AG10803 (cell line): ENCODE data around the gene GBGT1.

Source experiments
- DNase-seq: peaks from one replicate; pipeline ENCODE4 v3.0.0; 2010; ENCODE audit warnings: low read depth
- H3K4me3 ChIP-seq: 2 replicates; pipeline ENCODE4 v1.5.1; 2011; ENCODE audit warnings: mild to moderate bottlenecking, low read length, control low read depth
- TF ChIP-seq, protein P1 (sequence below): conservative IDR thresholded peaks from 2 replicates; pipeline ENCODE4 v1.5.1; 2011; ENCODE audit warnings: mild to moderate bottlenecking, low read length, control low read depth, inconsistent platforms

Gene GBGT1

GRCh38 chr9:133188843-133189180 is 25.1 kb upstream of the GBGT1 start:
- no peak for DNase-seq
- TF ChIP-seq, protein P1, sequence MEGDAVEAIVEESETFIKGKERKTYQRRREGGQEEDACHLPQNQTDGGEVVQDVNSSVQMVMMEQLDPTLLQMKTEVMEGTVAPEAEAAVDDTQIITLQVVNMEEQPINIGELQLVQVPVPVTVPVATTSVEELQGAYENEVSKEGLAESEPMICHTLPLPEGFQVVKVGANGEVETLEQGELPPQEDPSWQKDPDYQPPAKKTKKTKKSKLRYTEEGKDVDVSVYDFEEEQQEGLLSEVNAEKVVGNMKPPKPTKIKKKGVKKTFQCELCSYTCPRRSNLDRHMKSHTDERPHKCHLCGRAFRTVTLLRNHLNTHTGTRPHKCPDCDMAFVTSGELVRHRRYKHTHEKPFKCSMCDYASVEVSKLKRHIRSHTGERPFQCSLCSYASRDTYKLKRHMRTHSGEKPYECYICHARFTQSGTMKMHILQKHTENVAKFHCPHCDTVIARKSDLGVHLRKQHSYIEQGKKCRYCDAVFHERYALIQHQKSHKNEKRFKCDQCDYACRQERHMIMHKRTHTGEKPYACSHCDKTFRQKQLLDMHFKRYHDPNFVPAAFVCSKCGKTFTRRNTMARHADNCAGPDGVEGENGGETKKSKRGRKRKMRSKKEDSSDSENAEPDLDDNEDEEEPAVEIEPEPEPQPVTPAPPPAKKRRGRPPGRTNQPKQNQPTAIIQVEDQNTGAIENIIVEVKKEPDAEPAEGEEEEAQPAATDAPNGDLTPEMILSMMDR: no peak
- no peak overlapping the region for H3K4me3 ChIP-seq

- H3K4me3 ChIP-seq: no peak overlapping the region
- TF ChIP-seq, protein P1: no peak; the same call in 1 of the 2 replicates
- no peak for DNase-seq
Observed at GRCh38 chr9:133188006-133188842, 24.5 kb upstream of the GBGT1 start.

DNA sequence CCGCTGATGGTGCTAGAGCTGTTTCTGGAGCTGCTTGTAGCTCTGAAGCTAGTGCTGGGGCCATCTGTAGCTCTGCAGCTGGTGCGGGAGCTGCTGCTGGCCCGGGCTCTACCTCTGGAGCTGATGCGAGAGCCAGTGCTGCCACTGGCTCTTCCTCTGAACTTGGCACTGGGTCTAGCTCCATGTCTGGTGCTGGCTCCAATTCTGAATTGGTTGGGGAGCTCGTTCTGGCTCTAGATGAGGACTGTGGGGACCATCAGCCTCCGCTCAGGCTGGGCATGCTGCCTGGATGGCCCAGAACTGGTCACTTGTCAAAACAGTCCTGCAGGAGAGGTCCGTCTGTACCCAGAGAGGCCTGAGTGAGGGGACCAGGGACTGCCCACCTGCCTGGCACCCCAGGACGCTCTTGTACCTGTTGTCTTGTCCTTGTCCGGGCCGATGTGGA is 23.9 kb upstream of the GBGT1 start:
- no peak for DNase-seq
- TF ChIP-seq, protein P1: no peak

DNA sequence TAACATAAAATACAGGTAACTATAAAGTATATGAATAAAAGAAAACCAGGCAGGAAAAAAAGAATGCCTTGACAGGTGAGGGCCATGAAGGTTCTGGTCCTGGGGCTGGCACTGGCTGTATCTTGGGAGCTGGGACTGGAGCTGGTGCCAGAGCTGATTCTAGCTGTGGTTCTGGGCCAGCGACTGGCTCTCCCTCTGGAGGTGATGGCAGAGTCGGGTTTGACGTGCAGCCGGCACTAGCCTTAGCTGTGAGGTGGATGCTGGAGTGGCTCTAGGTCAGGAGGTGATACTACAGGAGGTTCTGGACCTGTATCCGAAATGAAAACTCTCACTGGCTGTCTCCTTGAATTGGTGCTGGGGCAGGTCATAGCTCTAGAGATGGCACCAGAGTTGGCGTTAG is 23.0 kb upstream of the GBGT1 start:
- H3K4me3 ChIP-seq: no peak overlapping the region
- TF ChIP-seq, protein P1: no peak
- no peak for DNase-seq

More for the DNA sequence above, 23.9 kb upstream of the GBGT1 start:
- H3K4me3 ChIP-seq: no peak overlapping the region

DNA sequence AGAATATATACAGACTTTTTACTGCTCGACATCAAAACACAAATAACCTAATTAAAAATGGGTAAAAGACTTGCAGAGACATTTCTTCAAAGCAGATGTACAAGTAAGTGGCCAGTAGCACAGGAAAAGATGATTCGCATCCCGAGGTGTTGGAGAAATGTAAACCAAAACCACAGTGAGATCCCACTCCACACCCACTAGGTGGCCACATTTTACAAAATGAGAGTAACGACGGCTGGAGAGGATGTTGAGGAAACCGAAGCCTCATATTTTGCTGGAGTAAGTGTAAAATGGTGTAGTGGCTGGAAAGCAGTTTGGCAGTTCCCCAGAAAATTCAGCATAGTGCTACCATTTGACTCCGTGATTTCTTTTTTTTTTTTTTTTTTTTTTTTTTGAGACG is 21.3 kb upstream of the GBGT1 start:
- peak; percentile 81 for DNase-seq
- no peak overlapping the region for H3K4me3 ChIP-seq
- TF ChIP-seq, protein P1: peak; percentile 77

- TF ChIP-seq, protein P1: no peak
- no peak for DNase-seq
- no peak overlapping the region for H3K4me3 ChIP-seq
Observed at GRCh38 chr9:133182151-133182550, 18.4 kb upstream of the GBGT1 start.

DNA sequence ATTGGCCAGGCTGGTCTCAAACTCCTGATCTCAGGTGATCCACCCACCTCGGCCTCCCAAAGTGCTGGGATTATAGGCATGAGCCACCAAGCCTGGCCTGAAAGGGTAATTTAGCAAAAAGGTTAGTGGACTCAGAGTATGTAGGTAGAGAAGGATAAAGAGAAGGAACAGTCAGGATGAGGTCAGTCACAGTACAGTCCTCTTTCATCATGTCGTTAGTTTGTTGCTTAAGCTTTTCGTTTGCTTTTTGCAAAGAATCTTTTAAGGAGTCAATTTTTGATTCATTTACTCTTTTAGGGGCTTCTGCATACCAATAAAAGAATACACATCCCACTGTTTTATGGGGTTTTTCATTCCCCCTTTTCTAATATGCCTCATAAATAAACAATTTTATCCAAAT is 17.8 kb upstream of the GBGT1 start:
- H3K4me3 ChIP-seq: no peak overlapping the region
- TF ChIP-seq, protein P1: no peak
- no peak for DNase-seq
